PC-9 (cell line): ENCODE data around the gene KRTAP4-9. TPM values are rescaled to one million over a fixed set of nuclear protein-coding genes. Genes with fewer than 3 reads are reported as not detected.
"Not testable (repeated sequence)": the region's sequence is repeated elsewhere in the genome, so short reads cannot be mapped to it uniquely, and the experiment has no call there.

Source experiments
- BruUV-seq: library from RNA; stranded (reverse); fragments of 400-500 nt; replicated peaks from 2 replicates; lab custom pipeline; 2021; lab: Mats Ljungman, UMichigan
- CTCF ChIA-PET: fragments of 300-600 bp; sonication (Branson Sonifier 250); formaldehyde crosslinking; loops from one replicate; lab custom pipeline; 2022; ENCODE audit warnings: antibody characterized with exemption; lab: Charles Lee
- POLR2A ChIA-PET: fragments of 300-600 bp; sonication (Branson Sonifier 250); formaldehyde crosslinking; loops from one replicate; lab custom pipeline; 2022; ENCODE audit warnings: antibody characterized with exemption; ENCODE audit not compliant: unreplicated experiment; lab: Charles Lee
- DNase-seq, 2 experiments: peaks; one replicate each; pipeline versions ENCODE4 v3.0.0 to v3.0.0-alpha.2; 2015 to 2022; ENCODE audit warnings: mixed read lengths in 1 of 2
- H2AFZ ChIP-seq: fragments of 200-600 bp; sonication (generic); 2 replicates; pipeline ENCODE4 v1.8.1; 2017; ENCODE audit warnings: antibody characterized with exemption
- H3F3A ChIP-seq: fragments of 200-600 bp; sonication (generic); 2 replicates; pipeline ENCODE4 v1.8.1; 2017; ENCODE audit warnings: antibody characterized with exemption, mild to moderate bottlenecking, low read depth; ENCODE audit not compliant: insufficient read depth
- H3K27ac ChIP-seq: fragments of 200-600 bp; sonication (generic); 2 replicates; pipeline ENCODE4 v1.6.1; 2016; ENCODE audit warnings: mixed run types
- H3K27me3 ChIP-seq: fragments of 200-600 bp; sonication (generic); 2 replicates; pipeline ENCODE4 v1.6.1; 2016; ENCODE audit warnings: low read depth, mixed run types; ENCODE audit not compliant: insufficient read depth
- H3K36me3 ChIP-seq: fragments of 200-600 bp; sonication (generic); 2 replicates; pipeline ENCODE4 v1.6.1; 2016; ENCODE audit warnings: low read depth, mixed run types
- H3K4me1 ChIP-seq: fragments of 200-600 bp; sonication (generic); replicated peaks from 2 replicates; pipeline ENCODE4 v1.6.1; 2016; ENCODE audit warnings: mixed run types; ENCODE audit not compliant: insufficient read depth
- H3K4me2 ChIP-seq: fragments of 200-600 bp; sonication (generic); 2 replicates; pipeline ENCODE4 v1.6.1; 2017; ENCODE audit warnings: mixed run types
- H3K4me3 ChIP-seq: fragments of 200-600 bp; sonication (generic); 2 replicates; pipeline ENCODE4 v1.6.1; 2016; ENCODE audit warnings: mixed run types
- H3K79me2 ChIP-seq: fragments of 200-600 bp; sonication (generic); 2 replicates; pipeline ENCODE4 v1.6.1; 2017; ENCODE audit warnings: low read depth, mixed run types
- H3K9me2 ChIP-seq: fragments of 200-600 bp; sonication (generic); 2 replicates; pipeline ENCODE4 v1.8.1; 2017; ENCODE audit warnings: mild to moderate bottlenecking; ENCODE audit not compliant: insufficient read depth
- H3K9me3 ChIP-seq: fragments of 200-600 bp; sonication (generic); 2 replicates; pipeline ENCODE4 v1.8.1; 2016; ENCODE audit warnings: low read depth; ENCODE audit not compliant: insufficient read depth
- H4K20me1 ChIP-seq: fragments of 200-600 bp; sonication (generic); 2 replicates; pipeline ENCODE4 v1.8.1; 2017; ENCODE audit not compliant: insufficient read depth
- EZH2 ChIP-seq: fragments of 200-600 bp; sonication (generic); IDR thresholded peaks from 2 replicates; pipeline ENCODE4 v1.8.0; 2017; ENCODE audit warnings: antibody characterized with exemption, low read depth
- intact Hi-C: fragments of 100-400 bp; cut with micrococcal nuclease; formaldehyde crosslinking; loops from one replicate; pipeline ENCODE4 v1.10.0; 2022; ENCODE audit not compliant: unreplicated experiment
- total RNA-seq: library from RNA; stranded (reverse); gene quantifications from 2 replicates; pipeline ENCODE4 v1.2.3, GENCODE V29; 2021
- TF ChIP-seq, protein P1 (sequence below): fragments of 200-600 bp; sonication (generic); conservative IDR thresholded peaks from 2 replicates; pipeline ENCODE4 v1.6.1; 2017; ENCODE audit warnings: mixed run types, antibody characterized with exemption, mild to moderate bottlenecking, moderate library complexity

The KRTAP4-9 gene
- total RNA-seq, 1 experiment from 2014 or later, result not detected

DNA sequence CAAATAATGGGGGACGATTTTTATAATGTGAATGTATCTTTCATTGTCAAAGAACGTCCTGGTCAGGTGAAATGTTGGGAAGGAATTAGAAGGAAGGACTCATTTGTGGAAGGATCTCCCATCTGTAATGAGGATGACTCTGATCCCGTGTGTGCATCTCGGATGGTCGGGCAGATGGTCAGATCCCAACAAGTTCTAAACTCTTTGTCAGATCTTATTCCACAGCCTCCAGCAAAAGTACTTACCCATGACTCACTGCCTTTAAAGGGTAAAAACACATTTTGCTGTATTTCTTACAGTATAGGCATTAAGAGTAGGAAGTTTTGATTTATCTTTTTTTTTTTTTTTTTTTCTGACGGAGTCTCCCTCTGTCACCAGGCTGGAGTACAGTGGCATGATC, 6.7 kb upstream of the KRTAP4-9 start:
- TF ChIP-seq, protein P1, sequence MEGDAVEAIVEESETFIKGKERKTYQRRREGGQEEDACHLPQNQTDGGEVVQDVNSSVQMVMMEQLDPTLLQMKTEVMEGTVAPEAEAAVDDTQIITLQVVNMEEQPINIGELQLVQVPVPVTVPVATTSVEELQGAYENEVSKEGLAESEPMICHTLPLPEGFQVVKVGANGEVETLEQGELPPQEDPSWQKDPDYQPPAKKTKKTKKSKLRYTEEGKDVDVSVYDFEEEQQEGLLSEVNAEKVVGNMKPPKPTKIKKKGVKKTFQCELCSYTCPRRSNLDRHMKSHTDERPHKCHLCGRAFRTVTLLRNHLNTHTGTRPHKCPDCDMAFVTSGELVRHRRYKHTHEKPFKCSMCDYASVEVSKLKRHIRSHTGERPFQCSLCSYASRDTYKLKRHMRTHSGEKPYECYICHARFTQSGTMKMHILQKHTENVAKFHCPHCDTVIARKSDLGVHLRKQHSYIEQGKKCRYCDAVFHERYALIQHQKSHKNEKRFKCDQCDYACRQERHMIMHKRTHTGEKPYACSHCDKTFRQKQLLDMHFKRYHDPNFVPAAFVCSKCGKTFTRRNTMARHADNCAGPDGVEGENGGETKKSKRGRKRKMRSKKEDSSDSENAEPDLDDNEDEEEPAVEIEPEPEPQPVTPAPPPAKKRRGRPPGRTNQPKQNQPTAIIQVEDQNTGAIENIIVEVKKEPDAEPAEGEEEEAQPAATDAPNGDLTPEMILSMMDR, result no peak
- TF ChIP-seq EZH2, result no peak
- ChIA-PET POLR2A (no interaction called here), CTCF (no interaction called here)
- BruUV-seq, result no TSS peak
- Histone ChIP-seq H2AFZ (no peak overlapping the region), H3K9me2 (no peaks in the 10 kb centered on the region), H3K4me3 (no peak overlapping the region), H3K36me3 (no peaks in the 10 kb centered on the region), H3K9me3 (no peaks in the 10 kb centered on the region), H3K4me1 (peaks cover 29% of the 10 kb centered on the region), H3F3A (peaks cover 7% of the 10 kb centered on the region; the same call in 1 of the 2 replicates), H3K4me2 (0 out of 2 replicates have a peak overlapping the region, but pooled peaks have one; percentile 37), H3K79me2 (no peaks in the 10 kb centered on the region), H3K27ac (peak overlapping the region; percentile 58; the same call in 1 of the 2 replicates), H4K20me1 (no peaks in the 10 kb centered on the region), H3K27me3 (no peaks in the 10 kb centered on the region)
- intact Hi-C loops, result no loop called here
- no peak for DNase-seq

DNA sequence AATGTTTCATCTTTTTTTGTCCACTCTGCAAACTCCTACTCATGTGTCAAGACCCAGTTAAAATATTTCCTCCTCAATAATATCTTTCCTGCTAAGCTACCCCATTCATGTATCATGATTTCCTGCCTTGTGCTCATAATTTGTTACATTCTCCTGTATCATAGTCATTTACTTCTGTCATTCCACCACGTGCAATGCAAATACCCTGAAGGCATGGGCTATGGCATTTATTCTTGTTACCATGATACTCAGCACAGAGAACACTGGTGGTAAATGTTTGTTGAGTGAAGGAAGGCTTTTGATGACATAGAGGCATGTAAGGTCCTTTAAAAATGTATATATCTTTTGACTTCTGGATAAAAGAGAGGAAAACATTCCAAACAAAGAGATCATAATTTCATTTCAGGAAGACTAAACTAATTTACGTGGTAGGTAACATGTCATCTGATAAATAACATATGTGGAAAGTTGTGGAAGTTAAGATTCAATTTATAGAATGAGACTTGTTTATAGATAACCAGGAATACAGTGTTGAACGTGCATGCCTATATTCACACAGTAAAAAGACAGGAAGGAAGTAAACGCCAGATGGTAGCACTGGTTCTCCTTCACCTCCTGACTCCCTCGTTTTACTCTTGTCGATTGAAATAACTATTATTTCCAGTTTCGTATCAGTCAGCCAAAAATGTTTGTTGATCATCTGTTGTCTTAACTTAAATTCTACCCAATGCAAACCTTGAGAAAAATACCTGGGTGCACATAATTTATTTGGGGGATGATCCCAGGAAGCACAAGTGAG, 5.3 kb upstream of the KRTAP4-9 start:
- peak; percentile 56 to 96 for DNase-seq
- peaks cover 19% of the 10 kb centered on the region; the same call in 1 of the 2 replicates for H3F3A ChIP-seq
- BruUV-seq, H2AFZ ChIP-seq, H3K4me3 ChIP-seq, H3K79me2 ChIP-seq, H4K20me1 ChIP-seq, H3K27me3 ChIP-seq, H3K9me2 ChIP-seq, H3K4me2 ChIP-seq, H3K9me3 ChIP-seq, H3K36me3 ChIP-seq: not testable (repeated sequence)
- POLR2A ChIA-PET, result interaction anchor here (0.6 kb wide), 2 partner anchors 13 to 186 kb away, joined by 3 read pairs; no protein-coding TSS in a partner anchor
- peak overlapping the region; percentile 58 for H3K27ac ChIP-seq
- CTCF ChIA-PET, result interaction anchor here (0.7 kb wide), 1 partner anchor 124 kb away, joined by 4 read pairs; no protein-coding TSS in a partner anchor
- intact Hi-C loops, result loop anchor here (1.0 kb wide), 1 partner anchor 185 kb away; no protein-coding TSS in a partner anchor
- H3K4me1 ChIP-seq, result peaks cover 40% of the 10 kb centered on the region

DNA sequence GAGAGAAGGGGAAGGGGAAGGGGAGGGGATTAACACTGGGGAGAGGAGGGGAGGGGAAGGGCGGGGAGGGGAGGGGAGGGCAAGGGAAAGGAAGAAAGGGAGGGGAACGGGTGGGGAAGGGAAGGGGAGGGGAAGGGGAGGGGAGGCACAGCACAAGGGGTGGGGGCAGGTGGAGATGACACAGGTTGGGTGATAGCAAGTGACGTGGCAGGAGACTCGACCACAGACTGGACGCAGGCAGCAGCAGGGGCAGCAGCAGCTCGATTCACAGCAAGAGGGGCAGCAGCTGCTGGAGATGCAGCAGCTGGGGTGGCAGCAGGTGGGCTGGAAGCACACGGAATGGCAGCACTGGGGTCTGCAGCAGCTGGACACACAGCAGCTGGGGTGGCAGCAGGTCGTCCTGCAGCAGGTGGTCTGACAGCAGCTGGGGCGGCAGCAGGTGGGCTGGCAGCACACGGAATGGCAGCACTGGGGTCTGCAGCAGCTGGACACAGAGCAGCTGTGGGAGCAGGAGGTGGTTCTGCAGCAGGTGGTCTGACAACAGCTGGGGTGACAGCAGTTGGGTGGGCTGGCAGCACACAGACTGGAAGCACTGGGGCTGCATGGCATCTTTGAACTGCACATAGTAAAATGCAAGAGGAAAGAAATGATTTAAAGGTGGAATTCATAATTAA, 3.5 kb upstream of the KRTAP4-9 start, which contains the start of gene KRTAP4-16:
TSS of gene KRTAP4-16 (minus strand) at position 624 of the 674 bp plus-strand sequence. CDS start at position 624, 0 bp downstream.
- Histone ChIP-seq H4K20me1 (no peaks in the 10 kb centered on the region), H3F3A (peaks cover 22% of the 10 kb centered on the region; the same call in 1 of the 2 replicates), H2AFZ (no peak within 1 kb of the TSS), H3K36me3 (no peaks in the 10 kb centered on the region), H3K4me3 (no peak within 1 kb of the TSS), H3K9me2 (no peaks in the 10 kb centered on the region), H3K79me2 (no peaks in the 10 kb centered on the region), H3K4me1 (peaks cover 47% of the 10 kb centered on the region), H3K4me2 (no peak within 1 kb of the TSS), H3K27me3 (no peaks in the 10 kb centered on the region), H3K9me3 (no peaks in the 10 kb centered on the region), H3K27ac (no peak within 1 kb of the TSS)
- TF ChIP-seq, protein P1, result no peak
- no peak for TF ChIP-seq EZH2
- no peak for DNase-seq
- CTCF ChIA-PET, result no interaction called here
- intact Hi-C loops, result no loop called here
- POLR2A ChIA-PET, result no interaction called here
- no TSS peak for BruUV-seq
